Measurements from ENCODE around the gene SLC39A13.

DNA sequence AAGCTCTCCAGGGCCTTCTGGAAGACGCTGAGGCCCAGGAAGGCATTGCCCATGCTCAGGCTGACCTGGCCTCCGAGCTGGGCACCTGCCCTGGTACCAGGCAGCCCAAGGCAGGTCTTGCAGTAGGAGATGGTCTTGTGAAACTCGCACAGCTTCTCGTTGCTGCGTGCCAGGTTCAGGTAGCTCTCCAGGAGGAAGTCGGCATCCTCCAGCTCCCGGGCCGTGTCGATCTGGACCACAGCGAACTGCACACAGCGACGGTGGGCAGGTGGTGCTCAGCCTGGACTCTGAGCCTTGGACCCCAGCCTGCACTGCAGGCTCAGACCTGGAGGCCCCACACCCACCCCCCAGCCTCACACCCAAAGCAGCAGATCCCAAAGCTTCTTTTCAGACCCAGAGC is 39.5 kb downstream of the SLC39A13 start:
- TF ChIP-seq, protein P1, sequence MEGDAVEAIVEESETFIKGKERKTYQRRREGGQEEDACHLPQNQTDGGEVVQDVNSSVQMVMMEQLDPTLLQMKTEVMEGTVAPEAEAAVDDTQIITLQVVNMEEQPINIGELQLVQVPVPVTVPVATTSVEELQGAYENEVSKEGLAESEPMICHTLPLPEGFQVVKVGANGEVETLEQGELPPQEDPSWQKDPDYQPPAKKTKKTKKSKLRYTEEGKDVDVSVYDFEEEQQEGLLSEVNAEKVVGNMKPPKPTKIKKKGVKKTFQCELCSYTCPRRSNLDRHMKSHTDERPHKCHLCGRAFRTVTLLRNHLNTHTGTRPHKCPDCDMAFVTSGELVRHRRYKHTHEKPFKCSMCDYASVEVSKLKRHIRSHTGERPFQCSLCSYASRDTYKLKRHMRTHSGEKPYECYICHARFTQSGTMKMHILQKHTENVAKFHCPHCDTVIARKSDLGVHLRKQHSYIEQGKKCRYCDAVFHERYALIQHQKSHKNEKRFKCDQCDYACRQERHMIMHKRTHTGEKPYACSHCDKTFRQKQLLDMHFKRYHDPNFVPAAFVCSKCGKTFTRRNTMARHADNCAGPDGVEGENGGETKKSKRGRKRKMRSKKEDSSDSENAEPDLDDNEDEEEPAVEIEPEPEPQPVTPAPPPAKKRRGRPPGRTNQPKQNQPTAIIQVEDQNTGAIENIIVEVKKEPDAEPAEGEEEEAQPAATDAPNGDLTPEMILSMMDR (IDR thresholded peaks at IDR 0.05; ENCODE audit: insufficient read depth, low read length) = no peak
- TF ChIP-seq, protein P2, sequence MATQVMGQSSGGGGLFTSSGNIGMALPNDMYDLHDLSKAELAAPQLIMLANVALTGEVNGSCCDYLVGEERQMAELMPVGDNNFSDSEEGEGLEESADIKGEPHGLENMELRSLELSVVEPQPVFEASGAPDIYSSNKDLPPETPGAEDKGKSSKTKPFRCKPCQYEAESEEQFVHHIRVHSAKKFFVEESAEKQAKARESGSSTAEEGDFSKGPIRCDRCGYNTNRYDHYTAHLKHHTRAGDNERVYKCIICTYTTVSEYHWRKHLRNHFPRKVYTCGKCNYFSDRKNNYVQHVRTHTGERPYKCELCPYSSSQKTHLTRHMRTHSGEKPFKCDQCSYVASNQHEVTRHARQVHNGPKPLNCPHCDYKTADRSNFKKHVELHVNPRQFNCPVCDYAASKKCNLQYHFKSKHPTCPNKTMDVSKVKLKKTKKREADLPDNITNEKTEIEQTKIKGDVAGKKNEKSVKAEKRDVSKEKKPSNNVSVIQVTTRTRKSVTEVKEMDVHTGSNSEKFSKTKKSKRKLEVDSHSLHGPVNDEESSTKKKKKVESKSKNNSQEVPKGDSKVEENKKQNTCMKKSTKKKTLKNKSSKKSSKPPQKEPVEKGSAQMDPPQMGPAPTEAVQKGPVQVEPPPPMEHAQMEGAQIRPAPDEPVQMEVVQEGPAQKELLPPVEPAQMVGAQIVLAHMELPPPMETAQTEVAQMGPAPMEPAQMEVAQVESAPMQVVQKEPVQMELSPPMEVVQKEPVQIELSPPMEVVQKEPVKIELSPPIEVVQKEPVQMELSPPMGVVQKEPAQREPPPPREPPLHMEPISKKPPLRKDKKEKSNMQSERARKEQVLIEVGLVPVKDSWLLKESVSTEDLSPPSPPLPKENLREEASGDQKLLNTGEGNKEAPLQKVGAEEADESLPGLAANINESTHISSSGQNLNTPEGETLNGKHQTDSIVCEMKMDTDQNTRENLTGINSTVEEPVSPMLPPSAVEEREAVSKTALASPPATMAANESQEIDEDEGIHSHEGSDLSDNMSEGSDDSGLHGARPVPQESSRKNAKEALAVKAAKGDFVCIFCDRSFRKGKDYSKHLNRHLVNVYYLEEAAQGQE (IDR thresholded peaks at IDR 0.05; ENCODE audit: insufficient replicate concordance, low read depth) = no peak

Data from HL-60 (cell line).